Measurements from ENCODE around the gene TMEM232.

The TMEM232 gene

GRCh38 chr5:110562191-110562590, 164.3 kb downstream of the TMEM232 start:
- Histone ChIP-seq H3F3A (ENCODE audit: insufficient read depth, low read length) (no peaks in the 10 kb centered on the region), H3K4me1 (ENCODE audit: insufficient read depth, low read length, severe bottlenecking) (no peaks in the 10 kb centered on the region), H2AFZ (ENCODE audit: low read length) (no peak overlapping the region), H3K79me2 (ENCODE audit: insufficient read depth, low read length) (no peaks in the 10 kb centered on the region), H3K27me3 (ENCODE audit: insufficient read depth, low read length) (no peaks in the 10 kb centered on the region), H3K36me3 (ENCODE audit: insufficient read depth, low read length) (no peaks in the 10 kb centered on the region), H3K4me3 (ENCODE audit: low read depth, low read length, poor library complexity, severe bottlenecking) (no peak overlapping the region), H3K9me3 (ENCODE audit: low read length) (no peaks in the 10 kb centered on the region), H4K20me1 (ENCODE audit: insufficient read depth, low read length) (no peaks in the 10 kb centered on the region), H3K9ac (ENCODE audit: low read length) (no peak overlapping the region), H3K9me2 (ENCODE audit: low read depth, low read length) (no peaks in the 10 kb centered on the region), H3K4me2 (ENCODE audit: low read length) (no peak overlapping the region), H3K27ac (ENCODE audit: low read depth, low read length, poor library complexity, severe bottlenecking) (no peak overlapping the region)
- no peak for TF ChIP-seq EZH2 (IDR thresholded peaks at IDR 0.05; ENCODE audit: borderline replicate concordance, low read length)
- TF ChIP-seq, protein P1, sequence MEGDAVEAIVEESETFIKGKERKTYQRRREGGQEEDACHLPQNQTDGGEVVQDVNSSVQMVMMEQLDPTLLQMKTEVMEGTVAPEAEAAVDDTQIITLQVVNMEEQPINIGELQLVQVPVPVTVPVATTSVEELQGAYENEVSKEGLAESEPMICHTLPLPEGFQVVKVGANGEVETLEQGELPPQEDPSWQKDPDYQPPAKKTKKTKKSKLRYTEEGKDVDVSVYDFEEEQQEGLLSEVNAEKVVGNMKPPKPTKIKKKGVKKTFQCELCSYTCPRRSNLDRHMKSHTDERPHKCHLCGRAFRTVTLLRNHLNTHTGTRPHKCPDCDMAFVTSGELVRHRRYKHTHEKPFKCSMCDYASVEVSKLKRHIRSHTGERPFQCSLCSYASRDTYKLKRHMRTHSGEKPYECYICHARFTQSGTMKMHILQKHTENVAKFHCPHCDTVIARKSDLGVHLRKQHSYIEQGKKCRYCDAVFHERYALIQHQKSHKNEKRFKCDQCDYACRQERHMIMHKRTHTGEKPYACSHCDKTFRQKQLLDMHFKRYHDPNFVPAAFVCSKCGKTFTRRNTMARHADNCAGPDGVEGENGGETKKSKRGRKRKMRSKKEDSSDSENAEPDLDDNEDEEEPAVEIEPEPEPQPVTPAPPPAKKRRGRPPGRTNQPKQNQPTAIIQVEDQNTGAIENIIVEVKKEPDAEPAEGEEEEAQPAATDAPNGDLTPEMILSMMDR (IDR thresholded peaks at IDR 0.05; ENCODE audit: low read length), result no peak

- H2AFZ ChIP-seq (ENCODE audit: low read length), result no peak overlapping the region
- H3K79me2 ChIP-seq (ENCODE audit: insufficient read depth, low read length), result no peaks in the 10 kb centered on the region
- no peak overlapping the region for H3K4me2 ChIP-seq (ENCODE audit: low read length)
These were observed 165.0 kb downstream of the TMEM232 start for GRCh38 chr5:110561510-110561909.

GRCh38 chr5:110549301-110549700, 177.2 kb downstream of the TMEM232 start:
- no peaks in the 10 kb centered on the region for H3F3A ChIP-seq (ENCODE audit: insufficient read depth, low read length)
- H3K9me2 ChIP-seq (ENCODE audit: low read depth, low read length), result no peaks in the 10 kb centered on the region
- H3K79me2 ChIP-seq (ENCODE audit: insufficient read depth, low read length), result no peaks in the 10 kb centered on the region
- no peak overlapping the region for H2AFZ ChIP-seq (ENCODE audit: low read length)
- no peak for TF ChIP-seq EZH2 (IDR thresholded peaks at IDR 0.05; ENCODE audit: borderline replicate concordance, low read length)
- TF ChIP-seq, protein P1 (IDR thresholded peaks at IDR 0.05; ENCODE audit: low read length), result no peak
- no peaks in the 10 kb centered on the region for H3K4me1 ChIP-seq (ENCODE audit: insufficient read depth, low read length, severe bottlenecking)
- H3K27me3 ChIP-seq (ENCODE audit: insufficient read depth, low read length), result no peaks in the 10 kb centered on the region
- H3K4me3 ChIP-seq (ENCODE audit: low read depth, low read length, poor library complexity, severe bottlenecking), result no peak overlapping the region
- H3K9ac ChIP-seq (ENCODE audit: low read length), result no peak overlapping the region
- H4K20me1 ChIP-seq (ENCODE audit: insufficient read depth, low read length), result no peaks in the 10 kb centered on the region
- no peak overlapping the region for H3K27ac ChIP-seq (ENCODE audit: low read depth, low read length, poor library complexity, severe bottlenecking)
- no peaks in the 10 kb centered on the region for H3K9me3 ChIP-seq (ENCODE audit: low read length)
- no peaks in the 10 kb centered on the region for H3K36me3 ChIP-seq (ENCODE audit: insufficient read depth, low read length)
- no peak overlapping the region for H3K4me2 ChIP-seq (ENCODE audit: low read length)

More at GRCh38 chr5:110561510-110561909, 165.0 kb downstream of the TMEM232 start:
- TF ChIP-seq, protein P1 (IDR thresholded peaks at IDR 0.05; ENCODE audit: low read length), result no peak
- TF ChIP-seq EZH2 (IDR thresholded peaks at IDR 0.05; ENCODE audit: borderline replicate concordance, low read length), result no peak
- no peak overlapping the region for H3K4me3 ChIP-seq (ENCODE audit: low read depth, low read length, poor library complexity, severe bottlenecking)
- no peaks in the 10 kb centered on the region for H3K27me3 ChIP-seq (ENCODE audit: insufficient read depth, low read length)
- no peaks in the 10 kb centered on the region for H3K4me1 ChIP-seq (ENCODE audit: insufficient read depth, low read length, severe bottlenecking)
- no peaks in the 10 kb centered on the region for H4K20me1 ChIP-seq (ENCODE audit: insufficient read depth, low read length)
- H3K36me3 ChIP-seq (ENCODE audit: insufficient read depth, low read length), result no peaks in the 10 kb centered on the region
- no peaks in the 10 kb centered on the region for H3K9me3 ChIP-seq (ENCODE audit: low read length)
- H3K9ac ChIP-seq (ENCODE audit: low read length), result no peak overlapping the region
- no peak overlapping the region for H3K27ac ChIP-seq (ENCODE audit: low read depth, low read length, poor library complexity, severe bottlenecking)
- H3K9me2 ChIP-seq (ENCODE audit: low read depth, low read length), result no peaks in the 10 kb centered on the region
- no peaks in the 10 kb centered on the region for H3F3A ChIP-seq (ENCODE audit: insufficient read depth, low read length)

All from OCI-LY1 (cell line).